Suppressor macrophage treated with lipopolysaccharide for 4 hours (primary cell): Measurements from ENCODE around the gene ZNF541.
"Not testable (repeated sequence)": the region's sequence is repeated elsewhere in the genome, so short reads cannot be mapped to it uniquely, and the experiment has no call there.

ENCODE experiments used
- DNase-seq: peaks from one replicate; pipeline ENCODE4 v3.0.0-alpha.2; 2020

Gene ZNF541

GRCh38 chr19:47573071-47574026, at the start of gene ZNF541:
TSS of gene ZNF541 (minus strand) at chr19:47573148. CDS start at chr19:47555856, 17,292 bp downstream.
- DNase-seq, result peak; percentile 60

DNA sequence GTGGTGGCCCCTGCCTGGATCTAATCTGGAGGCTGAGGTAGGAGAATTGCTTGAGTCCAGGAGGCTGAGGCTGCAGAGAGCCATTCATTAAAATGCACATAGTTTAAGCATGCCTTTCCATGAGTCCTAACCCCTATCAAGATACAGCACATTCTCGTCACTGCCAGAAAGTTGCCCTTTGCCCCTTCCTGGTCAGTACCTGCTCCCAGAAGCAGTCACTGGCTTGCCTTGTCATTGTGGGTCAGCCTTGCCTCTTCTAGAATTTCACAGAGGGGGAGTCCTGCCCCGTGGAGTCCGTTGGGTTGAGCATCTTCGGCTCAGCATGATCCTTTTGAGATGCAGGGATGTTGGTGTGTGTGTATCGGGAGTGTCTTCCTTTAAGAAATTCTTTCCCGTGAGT, 46.8 kb upstream of the ZNF541 start:
- DNase-seq, result no peak

GRCh38 chr19:47618771-47619170, 45.8 kb upstream of the ZNF541 start:
- no peak for DNase-seq

- DNase-seq, result no peak
These were observed 42.8 kb upstream of the ZNF541 start for GRCh38 chr19:47615714-47616113.

GRCh38 chr19:47615230-47615629, 42.3 kb upstream of the ZNF541 start:
- no peak for DNase-seq

DNA sequence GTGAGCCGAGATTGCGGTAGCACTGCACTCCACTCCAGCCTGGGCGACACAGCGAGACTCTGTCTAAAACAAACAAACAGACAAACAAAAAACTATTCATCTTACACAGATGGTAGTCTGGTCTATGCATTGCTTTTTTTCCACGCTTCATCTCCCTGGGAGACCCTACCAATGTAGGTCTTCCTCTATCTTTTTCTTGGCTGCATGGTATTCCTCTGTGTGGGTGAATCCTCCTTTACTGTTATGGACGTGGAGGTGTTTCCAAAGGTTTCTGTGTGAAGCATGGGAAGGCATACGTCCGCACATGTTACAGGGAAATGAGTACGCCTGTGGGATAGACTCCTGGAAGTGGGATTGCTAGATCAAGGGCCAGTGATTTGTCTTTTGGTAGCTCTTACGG, 41.6 kb upstream of the ZNF541 start:
- no peak for DNase-seq

- no peak for DNase-seq
These were observed 41.0 kb upstream of the ZNF541 start for GRCh38 chr19:47614021-47614295.

GRCh38 chr19:47613165-47614020, 40.4 kb upstream of the ZNF541 start:
- no peak for DNase-seq

DNA sequence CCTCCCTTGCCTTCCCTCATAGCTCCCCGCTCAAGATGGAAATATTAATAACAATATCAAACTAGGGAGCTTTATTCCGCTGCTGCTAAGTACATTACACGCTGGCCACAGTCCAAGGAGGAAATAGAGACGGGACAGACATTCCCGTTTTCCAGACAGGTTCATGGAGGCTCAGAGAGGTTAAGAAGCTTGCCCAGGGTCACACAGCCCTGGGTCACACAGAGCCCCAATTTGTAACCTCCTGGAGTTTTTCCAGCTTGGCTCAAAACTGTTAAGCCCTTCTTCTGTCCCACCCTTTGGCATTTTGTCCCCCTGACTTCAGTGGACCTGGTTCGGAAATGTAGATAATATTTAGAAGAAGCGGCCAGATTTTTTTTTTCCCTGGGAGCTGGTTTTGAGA, 38.0 kb upstream of the ZNF541 start:
- DNase-seq, result no peak

- DNase-seq, result peak; percentile 52
These were observed 37.3 kb upstream of the ZNF541 start for GRCh38 chr19:47609906-47610894.

DNA sequence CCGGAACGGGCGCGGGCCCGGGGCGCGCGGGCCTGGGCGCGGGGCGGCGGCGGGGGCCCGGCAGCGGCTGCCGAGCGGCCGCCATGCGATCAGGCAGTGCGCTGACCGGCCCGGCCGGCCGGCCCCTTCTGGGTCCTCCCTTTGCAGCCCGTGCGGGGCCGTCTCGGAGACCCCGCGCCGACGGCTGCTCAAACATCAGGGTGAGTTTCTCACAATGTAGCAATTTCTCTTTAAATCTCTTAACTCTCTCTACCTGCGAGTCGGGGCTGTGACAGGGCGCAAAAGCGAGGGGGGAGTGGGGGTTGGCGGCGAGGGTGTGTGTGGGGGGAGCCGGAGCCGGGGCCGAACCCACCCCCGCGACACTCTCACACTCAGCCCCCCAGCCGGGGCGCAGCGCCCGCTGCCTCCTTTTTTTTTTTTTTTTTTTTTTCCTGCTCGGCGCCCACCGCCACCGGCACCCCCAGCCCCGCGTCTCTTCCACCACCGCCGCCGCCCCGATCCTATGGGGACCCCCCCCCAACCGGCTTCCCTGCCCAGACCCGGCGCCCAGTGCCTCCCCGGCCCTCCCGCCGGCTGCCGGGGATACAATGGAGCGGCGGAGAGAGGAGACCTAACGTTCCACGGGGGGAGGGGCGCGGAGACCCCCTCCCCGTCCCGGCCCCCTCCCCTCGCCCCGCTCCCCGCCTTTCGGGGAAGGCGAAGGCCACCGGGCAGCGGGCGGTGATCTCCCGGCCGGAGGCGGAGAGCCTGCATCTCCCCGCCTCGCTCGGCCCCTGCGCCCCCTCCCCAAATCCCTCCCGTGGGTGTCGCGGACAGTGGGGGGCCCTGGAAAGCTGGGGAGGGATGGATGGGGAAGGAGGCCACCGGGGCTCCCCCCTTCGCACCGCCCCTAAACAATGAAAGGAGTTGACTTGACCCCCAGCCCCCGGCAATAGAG, 36.3 kb upstream of the ZNF541 start, which contains the start of gene BICRA:
Gene BICRA (plus strand): TSS at position 166 of the 937 bp plus-strand sequence. CDS start 64,441 bp downstream, outside the sequence.
- DNase-seq, result peak; percentile 87

GRCh38 chr19:47608074-47608918, 35.3 kb upstream of the ZNF541 start:
- DNase-seq, result peak; percentile 98

GRCh38 chr19:47607564-47608073, 34.7 kb upstream of the ZNF541 start:
- DNase-seq, result no peak

DNA sequence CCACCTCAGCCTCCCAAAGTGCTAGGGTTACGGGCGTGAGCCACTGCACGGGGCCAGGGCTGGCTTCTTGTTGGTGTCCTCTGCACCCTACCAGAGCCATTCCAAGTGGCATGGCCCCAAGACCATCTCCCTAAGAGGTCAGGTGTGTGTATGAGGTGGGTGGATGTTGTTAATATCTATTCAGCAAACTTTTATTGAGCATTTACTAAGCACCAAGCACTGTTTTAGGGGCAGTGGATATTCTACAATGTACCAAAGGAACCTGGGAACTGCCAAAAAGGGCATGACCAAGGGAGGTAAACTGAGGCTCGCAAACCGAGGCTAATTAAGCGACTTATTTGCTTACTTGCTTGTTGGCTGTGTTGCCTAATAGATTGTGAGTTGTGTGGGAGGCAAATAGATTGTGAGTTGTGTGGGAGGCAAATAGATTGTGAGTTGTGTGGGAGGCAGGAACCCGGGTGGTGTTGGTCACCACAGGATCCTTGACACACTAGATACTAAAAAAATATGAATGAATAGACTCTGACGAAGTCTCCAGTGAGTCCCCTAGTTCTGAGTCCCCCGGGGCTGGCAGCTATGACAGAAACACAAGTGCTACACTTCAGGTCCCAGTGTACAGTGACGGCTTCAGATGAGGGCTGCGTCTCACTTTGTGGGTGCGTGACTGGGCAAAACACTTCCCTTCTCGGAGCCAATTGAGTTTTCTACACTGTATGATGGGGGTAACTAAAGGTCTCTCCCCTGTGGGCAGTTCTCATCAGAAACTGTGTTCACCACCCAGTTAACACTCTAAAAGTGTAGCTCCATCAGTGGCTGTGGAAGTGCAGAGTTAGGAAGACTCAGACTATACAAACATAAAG, 31.0 kb upstream of the ZNF541 start:
- peak; percentile 8 for DNase-seq

DNA sequence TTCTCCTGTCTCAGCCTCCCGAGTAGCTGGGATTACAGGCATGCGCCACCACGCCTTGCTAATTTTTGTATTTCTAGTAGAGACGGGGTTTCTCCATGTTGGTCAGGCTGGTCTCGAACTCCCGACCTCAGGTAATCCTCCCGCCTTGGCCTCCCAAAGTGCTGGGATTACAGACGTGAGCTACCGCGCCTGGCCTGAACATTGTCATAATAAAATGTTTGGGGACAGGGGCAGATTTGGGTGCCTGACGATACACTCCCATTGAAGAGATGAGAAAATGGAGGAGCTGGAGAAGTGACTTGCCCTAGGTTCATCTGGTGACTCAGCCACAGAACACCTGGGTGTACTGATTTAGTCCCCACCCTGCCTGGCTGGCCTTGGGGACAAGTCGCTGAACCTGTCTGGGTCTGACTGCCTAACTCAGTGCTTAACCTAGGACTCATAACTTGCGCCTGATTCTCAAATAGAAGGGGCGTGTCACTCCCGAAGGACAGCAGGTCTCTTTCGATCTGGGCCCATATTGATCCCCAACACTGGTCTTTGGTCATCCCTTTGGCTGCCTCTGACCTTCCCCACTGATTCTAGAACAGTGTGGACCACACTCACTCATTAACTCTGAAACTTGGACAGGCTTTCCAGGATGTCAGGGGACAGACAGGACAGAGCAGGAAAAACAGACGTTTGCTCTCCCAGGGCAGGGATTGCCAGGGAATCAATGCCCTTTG, 28.4 kb upstream of the ZNF541 start:
- no peak for DNase-seq

DNA sequence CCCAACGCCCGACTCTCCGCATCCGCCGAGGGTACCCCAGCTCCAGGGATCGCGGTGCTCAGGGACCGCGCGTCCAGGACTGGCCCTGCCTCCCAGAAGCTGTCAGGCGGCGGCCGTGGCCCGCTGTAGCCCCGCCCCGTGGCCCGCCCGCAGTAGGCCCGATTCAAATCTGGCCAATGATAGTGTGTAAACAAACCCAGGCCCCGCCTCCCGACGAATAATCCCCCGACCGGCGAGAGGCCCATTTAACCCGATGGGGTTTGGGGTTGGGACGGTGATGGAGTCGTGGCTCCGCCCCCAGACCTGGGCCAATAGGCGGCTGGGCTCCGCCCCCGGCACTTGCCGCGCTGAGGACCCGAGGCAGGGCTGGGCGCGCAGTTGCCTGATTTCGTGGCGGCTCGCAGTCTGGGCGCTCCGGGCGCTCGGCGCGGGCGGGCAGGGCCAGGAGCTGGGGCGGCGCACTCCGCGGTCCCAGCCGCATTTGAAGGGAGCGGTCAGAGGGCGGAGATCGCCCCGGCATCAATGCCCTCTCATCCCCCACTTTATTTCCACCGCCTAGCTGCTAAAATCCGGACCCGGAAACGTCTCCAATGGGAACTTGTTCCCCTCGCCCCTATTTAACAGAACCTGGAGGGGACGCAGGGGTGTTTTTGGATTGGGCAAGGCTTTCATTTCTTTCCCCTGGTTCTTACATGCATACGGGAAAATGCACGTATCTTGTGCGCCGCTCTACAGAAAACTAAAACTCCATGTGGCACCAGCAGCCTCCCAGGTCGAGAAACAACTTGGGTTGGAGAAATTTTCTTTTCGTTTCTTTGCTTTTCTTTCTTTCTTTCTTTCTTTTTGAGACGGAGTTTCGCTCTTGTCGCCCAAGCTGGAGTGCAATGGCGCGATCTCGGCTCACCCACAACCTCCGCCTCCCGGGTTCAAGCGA, 27.6 kb upstream of the ZNF541 start:
- DNase-seq, result peak; percentile 100

DNA sequence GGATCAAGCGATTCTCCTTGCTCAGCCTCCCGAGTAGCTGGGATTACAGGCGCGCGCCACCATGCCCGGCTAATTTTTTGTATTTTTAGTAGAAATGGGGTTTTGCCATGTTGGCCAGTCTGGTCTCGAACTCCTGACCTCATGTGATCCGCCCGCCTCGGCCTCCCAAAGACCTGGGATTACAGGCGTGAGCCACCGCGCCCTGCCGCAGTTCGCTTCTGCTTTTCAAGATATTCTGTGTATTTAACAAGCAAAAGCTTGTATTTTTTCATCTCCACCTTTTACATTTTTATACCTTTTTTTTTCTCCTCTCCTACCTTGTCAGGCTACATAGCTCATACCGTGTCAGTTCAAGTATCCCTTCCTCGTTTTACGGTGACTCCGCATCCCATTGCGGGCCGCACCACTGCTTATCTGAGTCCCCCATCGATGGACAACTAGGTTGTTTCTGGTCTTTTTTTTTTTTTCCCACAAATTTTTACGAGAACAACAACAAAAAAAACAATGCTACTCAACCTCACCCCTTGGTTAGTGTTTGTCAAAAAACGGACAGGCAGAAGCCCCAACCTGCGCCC, 26.8 kb upstream of the ZNF541 start:
- not testable (repeated sequence) for DNase-seq
